Lung (tissue), 12 donors: ENCODE measurements around the gene NOD1. TPM values are rescaled to one million over a fixed set of nuclear protein-coding genes. Genes with fewer than 3 reads are reported as not detected.
A peak's percentile ranks its signal among the peaks of the same experiment; 100 is the strongest.

Experiments
- ATAC-seq: fragments of 200-7000 bp; cut with Tn5 transposase; one replicate; pipeline ENCODE4 v1.9.1; 2020; ENCODE audit warnings: moderate number of reproducible peaks; ENCODE audit not compliant: insufficient read depth, low FRiP score
- DNase-seq, 3 donors: peaks; one replicate each; pipeline ENCODE4 v3.0.0-alpha.2; 2013 to 2017
- H3K27ac ChIP-seq, 2 donors: one replicate each; pipeline ENCODE4 v1.5.1; 2013; ENCODE audit warnings: mild to moderate bottlenecking in 2 of 2, moderate library complexity in 2 of 2, control low read depth in 1 of 2, inconsistent platforms in 1 of 2, low read depth in 1 of 2, low read length in 1 of 2
- H3K27me3 ChIP-seq, 3 donors: one replicate each; pipeline ENCODE4 v1.5.1; 2013; ENCODE audit warnings: low read length in 2 of 3; ENCODE audit not compliant: control insufficient read depth in 3 of 3, insufficient read depth in 3 of 3
- H3K36me3 ChIP-seq, 4 donors: one replicate each; pipeline ENCODE4 v1.5.1; 2013; ENCODE audit warnings: low read length in 4 of 4, mild to moderate bottlenecking in 1 of 4, moderate library complexity in 1 of 4; ENCODE audit not compliant: control insufficient read depth in 4 of 4, insufficient read depth in 4 of 4
- H3K4me1 ChIP-seq, 5 donors: one replicate each; pipeline ENCODE4 v1.5.1; 2013; ENCODE audit warnings: low read length in 5 of 5, mild to moderate bottlenecking in 2 of 5, moderate library complexity in 1 of 5; ENCODE audit not compliant: control insufficient read depth in 5 of 5, insufficient read depth in 5 of 5
- H3K4me3 ChIP-seq: one replicate; pipeline ENCODE4 v1.5.1; 2013; ENCODE audit warnings: mild to moderate bottlenecking, control low read depth, moderate library complexity
- H3K9ac ChIP-seq, 2 donors: one replicate each; pipeline ENCODE4 v1.5.1; 2013; ENCODE audit warnings: low read length in 2 of 2, control low read depth in 1 of 2; ENCODE audit not compliant: insufficient read depth in 1 of 2
- H3K9me3 ChIP-seq, 4 donors: one replicate each; pipeline ENCODE4 v1.5.1; 2013; ENCODE audit warnings: low read length in 3 of 4, mild to moderate bottlenecking in 1 of 4, moderate library complexity in 1 of 4; ENCODE audit not compliant: control insufficient read depth in 4 of 4, insufficient read depth in 3 of 4
- CTCF ChIP-seq: IDR thresholded peaks from 2 replicates; pipeline ENCODE4 v1.5.1; 2012; ENCODE audit warnings: mild to moderate bottlenecking; ENCODE audit errors: control extremely low read depth, extremely low read depth
- WGBS, 2 donors: extraction: QIAGEN DNeasy Blood & Tissue Kit; methylation state at CpG; one replicate each; pipeline ENCODE4 v1.1.7; 2013; 5-methylcytosine and 5-hydroxymethylcytosine counted together
- polyA plus RNA-seq, 2 donors: library from polyadenylated mRNA; stranded (reverse); fragments of 200-250 nt; gene quantifications; one replicate each; pipeline ENCODE4 v1.2.1, GENCODE V29; 2013
- total RNA-seq, 2 donors: library from RNA; depleted of rRNA in 1 of 2; stranded (reverse); fragments of >200 nt in 1 of 2; gene quantifications; one replicate each; pipeline ENCODE4 v1.2.1, GENCODE V29; 2014 to 2021
- donor health status: control.
- donor health status: control.
- donor health status: Bipolar disorder and iron deficiency.
- donor health status: healthy.
- donor health status: DM: yes; HTN: yes; CAD: no.

The NOD1 gene
- total and polyA plus RNA-seq, 4 donors = 11.5 to 46.1 (median 21.5) TPM

- H3K4me1 ChIP-seq = peaks cover 3 to 17% (median 6%) of the 10 kb centered on the region in 5 donors
- H3K27ac ChIP-seq = peak within 1 kb of the TSS; percentile 73 to 87
- H3K9me3 ChIP-seq = no peaks in the 10 kb centered on the region
- peak within 1 kb of the TSS; percentile 60 to 94 for H3K9ac ChIP-seq
- peak; percentile 98 to 99 (median 99) for DNase-seq
- peak; percentile 99 for ATAC-seq
- peak within 1 kb of the TSS; percentile 73 for H3K4me3 ChIP-seq
- TF ChIP-seq CTCF = no peak
- no peaks in the 10 kb centered on the region for H3K36me3 ChIP-seq
- H3K27me3 ChIP-seq = no peaks in the 10 kb centered on the region
- 0 to 1% methylated on average over 62 to 64 of the region's 64 CpGs for WGBS, 2 donors
Measured at GRCh38 chr7:30504301-30505173, 26.0 kb upstream of the NOD1 start, which contains the start of gene GGCT. GGCT (minus strand) TSS chr7:30504829; CDS start chr7:30504709, 120 bp downstream.

GRCh38 chr7:30503274-30504212, 25.0 kb upstream of the NOD1 start:
- Histone ChIP-seq H3K27ac (peak overlapping the region; percentile 34 to 62), H3K4me1 (peaks cover 3 to 15% (median 6%) of the 10 kb centered on the region in 5 donors), H3K36me3 (no peaks in the 10 kb centered on the region), H3K9ac (peak overlapping the region; percentile 0 to 60), H3K9me3 (no peaks in the 10 kb centered on the region), H3K27me3 (no peaks in the 10 kb centered on the region), H3K4me3 (peak overlapping the region; percentile 73)
- DNase-seq = peak in 2 of 3 donors; percentile 4 to 21
- WGBS, 2 donors = 46 to 53% methylated on average over 15 of the region's 15 CpGs
- no peak for TF ChIP-seq CTCF
- no peak for ATAC-seq

- Histone ChIP-seq H3K36me3 (peaks cover 0 to under 1% (median under 1%) of the 10 kb centered on the region in 4 donors), H3K4me1 (peaks cover 3 to 15% (median 6%) of the 10 kb centered on the region in 5 donors), H3K9me3 (no peaks in the 10 kb centered on the region), H3K27ac (no peak overlapping the region), H3K9ac (no peak overlapping the region), H3K27me3 (no peaks in the 10 kb centered on the region), H3K4me3 (no peak overlapping the region)
- no peak for TF ChIP-seq CTCF
- DNase-seq (no peak), ATAC-seq (no peak)
- 82 to 88% methylated on average over 2 of the region's 2 CpGs for WGBS, 2 donors
Measured at GRCh38 chr7:30502470-30503251, 24.1 kb upstream of the NOD1 start.
